Epithelial cell of esophagus (primary cell): ENCODE results near the gene CD8B2.

ENCODE experiments used
- DNase-seq: peaks from one replicate; pipeline ENCODE4 v3.0.0; 2010; ENCODE audit warnings: low read depth
- H3K4me3 ChIP-seq: 2 replicates; pipeline ENCODE4 v1.5.1; 2011; ENCODE audit warnings: mild to moderate bottlenecking, low read length, control low read depth
- TF ChIP-seq, protein P1 (sequence below): IDR thresholded peaks from 2 replicates; pipeline ENCODE4 v1.5.1; 2011; ENCODE audit warnings: low read depth, mild to moderate bottlenecking, low read length, control low read depth, inconsistent platforms; ENCODE audit not compliant: insufficient read depth; ENCODE audit errors: missing control alignments

Gene CD8B2

DNA sequence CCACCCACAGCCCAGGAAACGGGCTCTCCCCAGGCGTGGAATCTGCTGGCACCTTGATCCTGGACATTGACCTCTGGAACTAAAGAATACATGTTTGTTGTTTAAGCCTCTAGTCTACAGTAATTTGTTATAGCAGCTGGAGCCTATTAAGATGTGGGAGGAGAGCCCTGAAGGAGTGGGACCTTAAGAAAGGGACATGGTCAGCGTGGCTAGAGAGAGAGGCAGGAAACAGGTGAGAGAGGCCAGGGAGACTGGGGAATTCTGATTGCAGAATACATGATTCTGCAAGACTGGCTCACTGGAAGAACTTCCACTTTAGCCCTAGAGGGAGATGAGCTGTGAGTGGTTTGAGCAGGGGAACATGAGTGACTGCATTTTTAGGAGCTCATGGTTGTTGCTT, 83.2 kb downstream of the CD8B2 start:
- TF ChIP-seq, protein P1, sequence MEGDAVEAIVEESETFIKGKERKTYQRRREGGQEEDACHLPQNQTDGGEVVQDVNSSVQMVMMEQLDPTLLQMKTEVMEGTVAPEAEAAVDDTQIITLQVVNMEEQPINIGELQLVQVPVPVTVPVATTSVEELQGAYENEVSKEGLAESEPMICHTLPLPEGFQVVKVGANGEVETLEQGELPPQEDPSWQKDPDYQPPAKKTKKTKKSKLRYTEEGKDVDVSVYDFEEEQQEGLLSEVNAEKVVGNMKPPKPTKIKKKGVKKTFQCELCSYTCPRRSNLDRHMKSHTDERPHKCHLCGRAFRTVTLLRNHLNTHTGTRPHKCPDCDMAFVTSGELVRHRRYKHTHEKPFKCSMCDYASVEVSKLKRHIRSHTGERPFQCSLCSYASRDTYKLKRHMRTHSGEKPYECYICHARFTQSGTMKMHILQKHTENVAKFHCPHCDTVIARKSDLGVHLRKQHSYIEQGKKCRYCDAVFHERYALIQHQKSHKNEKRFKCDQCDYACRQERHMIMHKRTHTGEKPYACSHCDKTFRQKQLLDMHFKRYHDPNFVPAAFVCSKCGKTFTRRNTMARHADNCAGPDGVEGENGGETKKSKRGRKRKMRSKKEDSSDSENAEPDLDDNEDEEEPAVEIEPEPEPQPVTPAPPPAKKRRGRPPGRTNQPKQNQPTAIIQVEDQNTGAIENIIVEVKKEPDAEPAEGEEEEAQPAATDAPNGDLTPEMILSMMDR = no peak
- no peak for DNase-seq

More for the DNA sequence above, 83.2 kb downstream of the CD8B2 start:
- no peak overlapping the region for H3K4me3 ChIP-seq
